ENCODE measurements around the gene HTRA3.

The HTRA3 gene

DNA sequence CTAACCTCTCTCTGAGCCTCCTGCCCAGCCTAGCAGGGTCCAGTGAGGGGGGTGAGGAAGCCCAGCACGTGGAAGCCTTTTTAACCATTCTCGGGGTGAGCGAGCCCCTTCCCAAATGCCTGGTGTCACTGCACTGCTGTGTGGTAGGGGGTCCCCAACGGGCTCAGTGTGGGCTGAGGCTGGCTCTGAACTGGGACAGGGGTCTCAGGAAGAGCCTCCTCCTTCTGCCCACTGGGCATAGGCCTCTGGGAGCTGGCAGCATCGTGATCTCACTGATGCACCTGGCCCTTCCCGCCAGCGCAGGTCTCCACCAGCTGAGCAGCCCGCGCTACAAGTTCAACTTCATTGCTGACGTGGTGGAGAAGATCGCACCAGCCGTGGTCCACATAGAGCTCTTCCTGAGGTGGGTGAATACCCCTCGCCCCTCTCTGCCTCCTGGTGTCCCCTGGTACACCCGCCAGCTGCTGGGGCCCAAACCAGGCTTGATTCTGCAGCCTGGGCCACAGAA lies 12.6 kb downstream of the HTRA3 start:
- Histone ChIP-seq H3K27ac (no peak overlapping the region), H3K79me2 (no peaks in the 10 kb centered on the region), H3K4me1 (no peaks in the 10 kb centered on the region), H3K4me2 (ENCODE audit: low read length) (no peak overlapping the region), H3K36me3 (ENCODE audit: control insufficient read depth, insufficient read depth, low read length) (no peaks in the 10 kb centered on the region), H3K9ac (no peak overlapping the region), H3K27me3 (ENCODE audit: control insufficient read depth, insufficient read depth, low read length) (no peaks in the 10 kb centered on the region), H3K9me3 (ENCODE audit: control insufficient read depth, low read length) (no peaks in the 10 kb centered on the region), H3K4me3 (ENCODE audit: low read depth, low read length) (no peak overlapping the region), H2AFZ (no peak overlapping the region)
- TF ChIP-seq, protein P1, sequence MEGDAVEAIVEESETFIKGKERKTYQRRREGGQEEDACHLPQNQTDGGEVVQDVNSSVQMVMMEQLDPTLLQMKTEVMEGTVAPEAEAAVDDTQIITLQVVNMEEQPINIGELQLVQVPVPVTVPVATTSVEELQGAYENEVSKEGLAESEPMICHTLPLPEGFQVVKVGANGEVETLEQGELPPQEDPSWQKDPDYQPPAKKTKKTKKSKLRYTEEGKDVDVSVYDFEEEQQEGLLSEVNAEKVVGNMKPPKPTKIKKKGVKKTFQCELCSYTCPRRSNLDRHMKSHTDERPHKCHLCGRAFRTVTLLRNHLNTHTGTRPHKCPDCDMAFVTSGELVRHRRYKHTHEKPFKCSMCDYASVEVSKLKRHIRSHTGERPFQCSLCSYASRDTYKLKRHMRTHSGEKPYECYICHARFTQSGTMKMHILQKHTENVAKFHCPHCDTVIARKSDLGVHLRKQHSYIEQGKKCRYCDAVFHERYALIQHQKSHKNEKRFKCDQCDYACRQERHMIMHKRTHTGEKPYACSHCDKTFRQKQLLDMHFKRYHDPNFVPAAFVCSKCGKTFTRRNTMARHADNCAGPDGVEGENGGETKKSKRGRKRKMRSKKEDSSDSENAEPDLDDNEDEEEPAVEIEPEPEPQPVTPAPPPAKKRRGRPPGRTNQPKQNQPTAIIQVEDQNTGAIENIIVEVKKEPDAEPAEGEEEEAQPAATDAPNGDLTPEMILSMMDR (IDR thresholded peaks at IDR 0.05), result no peak

DNA sequence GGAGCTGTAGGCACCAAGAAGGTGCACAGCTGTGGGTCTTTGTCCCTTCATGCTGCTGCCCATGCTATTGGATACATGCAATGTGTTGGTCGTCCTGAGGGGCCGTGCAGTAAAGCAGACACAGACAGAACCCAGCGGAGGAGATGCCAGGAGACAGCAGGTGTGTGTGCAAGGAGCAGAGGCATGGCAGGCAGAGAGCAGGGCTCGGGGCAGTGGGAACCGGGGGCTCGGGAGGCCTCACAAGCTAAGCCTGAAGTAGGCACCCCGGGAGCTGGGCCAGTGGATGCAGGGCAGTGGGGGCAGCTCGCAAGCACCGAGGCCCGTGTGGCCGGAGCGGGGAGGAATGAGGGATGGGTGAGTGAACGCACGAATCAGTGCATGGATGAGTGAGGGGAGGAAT lies 13.2 kb downstream of the HTRA3 start:
- no peaks in the 10 kb centered on the region for H3K4me1 ChIP-seq
- no peaks in the 10 kb centered on the region for H3K9me3 ChIP-seq (ENCODE audit: control insufficient read depth, low read length)
- H3K4me2 ChIP-seq (ENCODE audit: low read length), result no peak overlapping the region
- no peak overlapping the region for H3K4me3 ChIP-seq (ENCODE audit: low read depth, low read length)
- H3K79me2 ChIP-seq, result no peaks in the 10 kb centered on the region
- no peaks in the 10 kb centered on the region for H3K36me3 ChIP-seq (ENCODE audit: control insufficient read depth, insufficient read depth, low read length)
- H2AFZ ChIP-seq, result no peak overlapping the region
- no peak overlapping the region for H3K9ac ChIP-seq
- no peak overlapping the region for H3K27ac ChIP-seq
- no peaks in the 10 kb centered on the region for H3K27me3 ChIP-seq (ENCODE audit: control insufficient read depth, insufficient read depth, low read length)
- TF ChIP-seq, protein P1 (IDR thresholded peaks at IDR 0.05), result no peak

DNA sequence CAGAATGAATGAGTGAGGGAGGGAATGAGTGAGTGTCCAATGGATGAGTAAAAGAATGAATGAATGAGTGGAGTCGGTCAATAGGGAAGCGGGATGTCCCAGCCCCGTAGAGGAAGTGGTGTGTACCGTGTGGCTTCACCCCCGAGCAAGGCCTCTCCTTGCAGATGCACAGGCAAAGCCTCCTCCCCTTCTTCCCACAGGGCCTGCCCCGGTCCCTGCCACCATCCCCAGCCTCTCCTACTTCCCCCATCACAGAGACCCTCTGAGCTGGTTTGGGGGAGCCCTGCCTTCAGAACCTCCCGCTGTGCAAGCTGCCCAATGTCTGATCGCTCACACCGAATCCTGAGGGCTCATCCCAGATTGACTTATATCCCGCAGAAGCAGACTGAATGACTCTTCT lies 13.6 kb downstream of the HTRA3 start:
- TF ChIP-seq, protein P1 (IDR thresholded peaks at IDR 0.05), result no peak
- no peak overlapping the region for H3K4me3 ChIP-seq (ENCODE audit: low read depth, low read length)
- no peaks in the 10 kb centered on the region for H3K9me3 ChIP-seq (ENCODE audit: control insufficient read depth, low read length)
- H3K4me2 ChIP-seq (ENCODE audit: low read length), result no peak overlapping the region
- no peaks in the 10 kb centered on the region for H3K27me3 ChIP-seq (ENCODE audit: control insufficient read depth, insufficient read depth, low read length)
- no peak overlapping the region for H3K27ac ChIP-seq
- no peak overlapping the region for H2AFZ ChIP-seq
- H3K4me1 ChIP-seq, result no peaks in the 10 kb centered on the region
- H3K79me2 ChIP-seq, result no peaks in the 10 kb centered on the region
- H3K36me3 ChIP-seq (ENCODE audit: control insufficient read depth, insufficient read depth, low read length), result no peaks in the 10 kb centered on the region
- H3K9ac ChIP-seq, result no peak overlapping the region

DNA sequence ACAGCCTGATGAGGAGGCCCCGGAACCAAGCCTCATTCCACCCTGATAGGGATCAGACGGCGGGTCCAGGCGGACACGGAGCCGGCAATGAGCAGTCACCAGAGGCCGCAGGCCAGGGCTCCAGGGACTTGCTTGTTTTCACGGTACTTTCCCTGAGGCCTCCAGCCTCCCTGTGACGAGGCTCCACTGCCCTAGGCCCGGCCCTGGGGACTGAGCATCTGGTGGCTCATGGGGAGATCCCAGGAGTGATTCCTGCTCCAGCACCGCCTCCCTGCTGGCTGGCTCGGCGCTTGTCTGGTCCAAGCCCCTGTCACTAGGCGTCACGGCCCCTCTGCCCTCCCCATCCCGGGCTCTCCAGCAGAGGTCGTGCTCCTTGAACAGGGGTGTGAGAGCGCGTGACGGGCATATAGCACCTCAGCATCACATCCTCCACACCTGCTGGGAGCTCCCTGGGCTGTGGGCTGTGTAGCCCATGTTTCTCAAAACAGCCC lies 14.1 kb downstream of the HTRA3 start:
- Histone ChIP-seq H3K27me3 (ENCODE audit: control insufficient read depth, insufficient read depth, low read length) (no peaks in the 10 kb centered on the region), H3K9me3 (ENCODE audit: control insufficient read depth, low read length) (no peaks in the 10 kb centered on the region), H3K27ac (no peak overlapping the region), H3K4me3 (ENCODE audit: low read depth, low read length) (no peak overlapping the region), H3K4me1 (no peaks in the 10 kb centered on the region), H3K36me3 (ENCODE audit: control insufficient read depth, insufficient read depth, low read length) (no peaks in the 10 kb centered on the region), H3K9ac (no peak overlapping the region), H3K4me2 (ENCODE audit: low read length) (no peak overlapping the region), H3K79me2 (no peaks in the 10 kb centered on the region), H2AFZ (no peak overlapping the region)
- TF ChIP-seq, protein P1 (IDR thresholded peaks at IDR 0.05), result no peak

DNA sequence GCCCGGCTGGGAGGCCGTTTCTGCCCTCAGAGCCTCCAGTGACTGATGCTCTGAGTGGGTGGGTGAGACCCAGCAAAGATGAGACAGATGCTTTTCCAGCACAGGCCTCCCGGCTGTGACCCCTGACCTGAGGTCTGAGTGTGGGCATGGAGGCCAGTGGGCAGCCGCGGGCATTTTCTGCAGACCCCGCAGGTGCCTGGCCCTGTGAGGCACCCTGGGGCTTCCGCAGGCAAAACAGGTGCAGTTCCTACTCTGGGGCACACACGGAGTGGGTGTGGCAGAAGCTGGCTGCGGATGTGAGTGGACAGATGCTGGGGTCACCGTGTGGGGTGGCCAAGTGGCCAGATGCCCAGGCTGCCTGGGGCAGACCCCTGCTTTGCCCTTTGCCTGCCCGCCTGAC lies 14.8 kb downstream of the HTRA3 start:
- H3K36me3 ChIP-seq (ENCODE audit: control insufficient read depth, insufficient read depth, low read length), result no peaks in the 10 kb centered on the region
- no peak overlapping the region for H2AFZ ChIP-seq
- no peaks in the 10 kb centered on the region for H3K79me2 ChIP-seq
- no peaks in the 10 kb centered on the region for H3K9me3 ChIP-seq (ENCODE audit: control insufficient read depth, low read length)
- TF ChIP-seq, protein P1 (IDR thresholded peaks at IDR 0.05), result no peak
- H3K4me3 ChIP-seq (ENCODE audit: low read depth, low read length), result no peak overlapping the region
- no peaks in the 10 kb centered on the region for H3K27me3 ChIP-seq (ENCODE audit: control insufficient read depth, insufficient read depth, low read length)
- H3K4me1 ChIP-seq, result no peaks in the 10 kb centered on the region
- H3K27ac ChIP-seq, result no peak overlapping the region
- no peak overlapping the region for H3K9ac ChIP-seq
- no peak overlapping the region for H3K4me2 ChIP-seq (ENCODE audit: low read length)

Measured in parathyroid adenoma (tissue), 2 donors.